Fibroblast of mammary gland (primary cell): Measurements from ENCODE around the gene CPNE6.
"Not testable (repeated sequence)": the region's sequence is repeated elsewhere in the genome, so short reads cannot be mapped to it uniquely, and the experiment has no call there.

Experiments used
- DNase-seq: peaks from one replicate; pipeline ENCODE4 v3.0.0-alpha.2; 2010; ENCODE audit warnings: low read depth
- H3K4me3 ChIP-seq: 2 replicates; pipeline ENCODE4 v1.5.1; 2011; ENCODE audit warnings: low read depth, mild to moderate bottlenecking, low read length, moderate library complexity; ENCODE audit not compliant: control insufficient read depth
- CTCF ChIP-seq: conservative IDR thresholded peaks from 2 replicates; pipeline ENCODE4 v1.5.1; 2011; ENCODE audit warnings: low read depth, low read length, inconsistent platforms; ENCODE audit not compliant: control insufficient read depth, insufficient read depth

Gene CPNE6

GRCh38 chr14:24071144-24071697 lies at the start of gene CPNE6:
Gene CPNE6 (plus strand): TSS chr14:24071562. CDS start chr14:24072937, 1,375 bp downstream.
- no peak for TF ChIP-seq CTCF
- no peak within 1 kb of the TSS for H3K4me3 ChIP-seq
- no peak for DNase-seq

GRCh38 chr14:24024939-24025418 lies 46.4 kb upstream of the CPNE6 start:
- H3K4me3 ChIP-seq, DNase-seq: not testable (repeated sequence)

GRCh38 chr14:24029687-24030086 lies 41.7 kb upstream of the CPNE6 start:
- not testable (repeated sequence) for H3K4me3 ChIP-seq, DNase-seq

- not testable (repeated sequence) for DNase-seq, H3K4me3 ChIP-seq
Observed at GRCh38 chr14:24031331-24031730, 40.0 kb upstream of the CPNE6 start.

GRCh38 chr14:24032727-24033418 lies 38.5 kb upstream of the CPNE6 start:
- no peak overlapping the region for H3K4me3 ChIP-seq
- peak; percentile 95 for DNase-seq
- no peak for TF ChIP-seq CTCF

- not testable (repeated sequence) for DNase-seq, H3K4me3 ChIP-seq
Observed at GRCh38 chr14:24035769-24036168, 35.6 kb upstream of the CPNE6 start.

- peak; percentile 80 for TF ChIP-seq CTCF
- H3K4me3 ChIP-seq: peak overlapping the region; percentile 52
- peak; percentile 52 for DNase-seq
Observed at GRCh38 chr14:24036169-24036962, 35.0 kb upstream of the CPNE6 start.

GRCh38 chr14:24036963-24037657 lies 34.3 kb upstream of the CPNE6 start:
- not testable (repeated sequence) for DNase-seq, H3K4me3 ChIP-seq

GRCh38 chr14:24037658-24038037 lies 33.7 kb upstream of the CPNE6 start:
- TF ChIP-seq CTCF: no peak
- DNase-seq: no peak
- no peak overlapping the region for H3K4me3 ChIP-seq
